Effector memory CD4-positive, alpha-beta T cell (primary cell): ENCODE data around the gene LRIT3.

ENCODE experiments used
- DNase-seq, 3 donors: peaks; one replicate each; pipeline ENCODE4 v3.0.0-alpha.2; 2020
- H3K27ac ChIP-seq: 2 replicates; pipeline ENCODE4 v1.7.0; 2013; ENCODE audit warnings: mild to moderate bottlenecking, low read length, moderate library complexity; ENCODE audit not compliant: insufficient read depth, poor library complexity, severe bottlenecking
- H3K27me3 ChIP-seq: replicated peaks from 2 replicates; pipeline ENCODE4 v1.7.0; 2013; ENCODE audit warnings: mild to moderate bottlenecking, low read length; ENCODE audit not compliant: insufficient read depth, control insufficient read depth, poor library complexity, severe bottlenecking
- H3K36me3 ChIP-seq: 2 replicates; pipeline ENCODE4 v1.7.0; 2013; ENCODE audit warnings: mild to moderate bottlenecking, low read length, moderate library complexity; ENCODE audit not compliant: control insufficient read depth, insufficient read depth
- H3K4me1 ChIP-seq: 2 replicates; pipeline ENCODE4 v1.7.0; 2013; ENCODE audit warnings: low read length, mild to moderate bottlenecking; ENCODE audit not compliant: control insufficient read depth, insufficient read depth, poor library complexity, severe bottlenecking
- H3K4me3 ChIP-seq: 2 replicates; pipeline ENCODE4 v1.7.0; 2013; ENCODE audit warnings: low read length, low read depth, mild to moderate bottlenecking; ENCODE audit not compliant: insufficient read depth, poor library complexity, severe bottlenecking
- H3K9me3 ChIP-seq: 2 replicates; pipeline ENCODE4 v1.7.0; 2013; ENCODE audit warnings: mild to moderate bottlenecking, low read length, moderate library complexity; ENCODE audit not compliant: control insufficient read depth

Gene LRIT3

GRCh38 chr4:109890076-109890475 lies 42.2 kb downstream of the LRIT3 start:
- DNase-seq = no peak
- no peaks in the 10 kb centered on the region for H3K9me3 ChIP-seq
- H3K36me3 ChIP-seq = no peaks in the 10 kb centered on the region

GRCh38 chr4:109902559-109903251 lies 54.8 kb downstream of the LRIT3 start:
- H3K9me3 ChIP-seq = no peaks in the 10 kb centered on the region
- no peaks in the 10 kb centered on the region for H3K4me1 ChIP-seq
- peaks cover 3% of the 10 kb centered on the region for H3K27me3 ChIP-seq
- no peaks in the 10 kb centered on the region for H3K36me3 ChIP-seq
- no peak overlapping the region for H3K4me3 ChIP-seq
- DNase-seq = no peak
- no peak overlapping the region for H3K27ac ChIP-seq

More at GRCh38 chr4:109890076-109890475, 42.2 kb downstream of the LRIT3 start:
- no peak overlapping the region for H3K27ac ChIP-seq
- H3K4me1 ChIP-seq = no peaks in the 10 kb centered on the region
- no peak overlapping the region for H3K4me3 ChIP-seq
- no peaks in the 10 kb centered on the region for H3K27me3 ChIP-seq

- no peak for DNase-seq
- Histone ChIP-seq H3K4me1 (no peaks in the 10 kb centered on the region), H3K4me3 (no peak overlapping the region), H3K27me3 (no peaks in the 10 kb centered on the region), H3K27ac (no peak overlapping the region), H3K36me3 (no peaks in the 10 kb centered on the region), H3K9me3 (no peaks in the 10 kb centered on the region)
These were observed 60.8 kb downstream of the LRIT3 start for GRCh38 chr4:109908731-109909130.

- Histone ChIP-seq H3K27ac (no peak overlapping the region), H3K36me3 (no peaks in the 10 kb centered on the region), H3K9me3 (no peaks in the 10 kb centered on the region), H3K4me1 (no peaks in the 10 kb centered on the region), H3K27me3 (peaks cover 2% of the 10 kb centered on the region), H3K4me3 (no peak overlapping the region)
- no peak for DNase-seq
These were observed 62.3 kb downstream of the LRIT3 start for GRCh38 chr4:109910256-109910655.

- Histone ChIP-seq H3K27ac (no peak within 1 kb of the TSS), H3K36me3 (no peaks in the 10 kb centered on the region), H3K4me3 (no peak within 1 kb of the TSS), H3K9me3 (no peaks in the 10 kb centered on the region), H3K4me1 (no peaks in the 10 kb centered on the region), H3K27me3 (peaks cover 3% of the 10 kb centered on the region)
- no peak for DNase-seq
These were observed 65.0 kb downstream of the LRIT3 start, which contains the start of gene EGF for GRCh38 chr4:109912706-109913595. Gene EGF, plus strand, starts transcription at chr4:109912883. Its CDS starts 453 bp downstream, at chr4:109913336.

- no peaks in the 10 kb centered on the region for H3K9me3 ChIP-seq
- no peak for DNase-seq
- no peaks in the 10 kb centered on the region for H3K36me3 ChIP-seq
- H3K4me3 ChIP-seq = no peak overlapping the region
- H3K27me3 ChIP-seq = peaks cover 3% of the 10 kb centered on the region
- no peaks in the 10 kb centered on the region for H3K4me1 ChIP-seq
- no peak overlapping the region for H3K27ac ChIP-seq
These were observed 65.8 kb downstream of the LRIT3 start for GRCh38 chr4:109913596-109914241.

GRCh38 chr4:109914322-109914721 lies 66.4 kb downstream of the LRIT3 start:
- Histone ChIP-seq H3K27ac (no peak overlapping the region), H3K4me1 (no peaks in the 10 kb centered on the region), H3K9me3 (no peaks in the 10 kb centered on the region), H3K36me3 (no peaks in the 10 kb centered on the region), H3K27me3 (peaks cover 3% of the 10 kb centered on the region), H3K4me3 (no peak overlapping the region)
- DNase-seq = no peak

- H3K36me3 ChIP-seq = no peaks in the 10 kb centered on the region
- peaks cover 3% of the 10 kb centered on the region for H3K27me3 ChIP-seq
- no peaks in the 10 kb centered on the region for H3K4me1 ChIP-seq
- H3K27ac ChIP-seq = no peak overlapping the region
- no peak for DNase-seq
- no peaks in the 10 kb centered on the region for H3K9me3 ChIP-seq
- no peak overlapping the region for H3K4me3 ChIP-seq
These were observed 67.6 kb downstream of the LRIT3 start for GRCh38 chr4:109915385-109916026.

GRCh38 chr4:109916027-109916409 lies 68.1 kb downstream of the LRIT3 start:
- no peaks in the 10 kb centered on the region for H3K4me1 ChIP-seq
- no peaks in the 10 kb centered on the region for H3K9me3 ChIP-seq
- no peak overlapping the region for H3K27ac ChIP-seq
- no peaks in the 10 kb centered on the region for H3K36me3 ChIP-seq
- no peak overlapping the region for H3K4me3 ChIP-seq
- no peak for DNase-seq
- peaks cover 3% of the 10 kb centered on the region for H3K27me3 ChIP-seq
